Dermis microvascular lymphatic vessel endothelial cell (primary cell): ENCODE data around the gene CFAP58. TPM values are rescaled to one million over a fixed set of nuclear protein-coding genes. Genes with fewer than 3 reads are reported as not detected.

Experiments used
- DNase-seq, 2 donors: peaks; one replicate each; pipeline versions ENCODE4 v3.0.0 to v3.0.0-alpha.2; 2010; ENCODE audit warnings: low read depth in 2 of 2
- total RNA-seq: library from RNA; depleted of rRNA; stranded (reverse); fragments of >200 nt; gene quantifications from 2 replicates; pipeline ENCODE4 v1.2.1, GENCODE V29; 2014

The CFAP58 gene
- total RNA-seq, 1 donor from 2014 or later = 0.64 TPM

DNA sequence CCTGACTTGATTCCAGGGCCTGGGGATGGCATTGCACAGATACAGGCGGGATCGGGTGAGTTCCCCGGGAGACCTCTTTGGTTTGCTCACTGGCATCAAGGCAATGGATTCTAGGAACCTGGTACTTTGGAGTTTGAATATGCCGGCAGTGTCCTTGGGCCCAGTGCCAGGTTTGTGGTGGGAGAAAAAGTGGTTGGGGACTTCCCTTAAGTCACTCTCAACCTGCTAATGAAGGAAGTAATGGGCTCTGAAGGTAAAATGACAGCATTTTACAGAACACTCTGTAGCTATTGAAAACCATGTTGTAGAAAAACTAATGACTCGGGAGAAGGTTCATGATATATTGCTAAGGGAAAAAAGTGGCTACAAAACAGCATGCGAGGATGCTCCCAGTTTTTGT lies 129.9 kb downstream of the CFAP58 start:
- no peak for DNase-seq

DNA sequence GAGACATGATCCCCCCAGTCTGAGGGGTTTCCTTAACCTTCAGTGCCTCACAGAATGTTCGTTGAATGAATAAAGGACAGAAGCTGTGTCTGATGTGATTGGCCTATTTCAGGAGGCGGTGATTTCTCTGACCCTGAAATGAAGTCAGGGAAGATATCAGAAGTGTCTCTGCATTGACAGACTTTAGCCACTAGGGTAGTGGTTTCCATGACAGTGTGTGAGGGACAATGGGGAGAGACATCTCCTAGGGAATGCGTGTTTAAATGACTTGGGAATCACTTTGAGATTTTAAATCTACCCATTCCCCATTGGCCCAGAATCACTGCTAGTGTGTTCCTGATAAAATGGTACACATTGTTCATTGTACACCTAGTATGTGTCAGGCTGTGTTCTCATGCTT lies 132.0 kb downstream of the CFAP58 start:
- DNase-seq = no peak

DNA sequence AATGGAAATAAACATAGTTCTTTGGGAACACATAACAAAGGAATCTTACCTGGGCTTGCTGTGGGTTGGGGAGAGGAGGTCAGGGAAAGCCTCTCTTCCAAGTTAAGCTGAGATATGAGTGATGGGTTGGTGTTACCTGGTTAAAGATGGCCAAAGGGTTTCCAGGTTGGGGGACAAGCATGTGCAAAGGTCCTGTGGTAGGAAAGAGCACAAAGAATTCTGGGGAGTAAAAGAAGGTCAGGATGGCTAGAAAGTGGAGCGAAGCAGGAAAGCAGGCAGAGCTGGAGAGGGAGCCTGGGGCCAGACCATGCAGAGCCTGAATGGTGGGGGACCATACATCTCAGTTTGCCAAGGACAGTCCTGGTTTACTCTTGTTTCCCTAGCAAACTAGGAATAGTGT lies 133.2 kb downstream of the CFAP58 start:
- no peak for DNase-seq

DNA sequence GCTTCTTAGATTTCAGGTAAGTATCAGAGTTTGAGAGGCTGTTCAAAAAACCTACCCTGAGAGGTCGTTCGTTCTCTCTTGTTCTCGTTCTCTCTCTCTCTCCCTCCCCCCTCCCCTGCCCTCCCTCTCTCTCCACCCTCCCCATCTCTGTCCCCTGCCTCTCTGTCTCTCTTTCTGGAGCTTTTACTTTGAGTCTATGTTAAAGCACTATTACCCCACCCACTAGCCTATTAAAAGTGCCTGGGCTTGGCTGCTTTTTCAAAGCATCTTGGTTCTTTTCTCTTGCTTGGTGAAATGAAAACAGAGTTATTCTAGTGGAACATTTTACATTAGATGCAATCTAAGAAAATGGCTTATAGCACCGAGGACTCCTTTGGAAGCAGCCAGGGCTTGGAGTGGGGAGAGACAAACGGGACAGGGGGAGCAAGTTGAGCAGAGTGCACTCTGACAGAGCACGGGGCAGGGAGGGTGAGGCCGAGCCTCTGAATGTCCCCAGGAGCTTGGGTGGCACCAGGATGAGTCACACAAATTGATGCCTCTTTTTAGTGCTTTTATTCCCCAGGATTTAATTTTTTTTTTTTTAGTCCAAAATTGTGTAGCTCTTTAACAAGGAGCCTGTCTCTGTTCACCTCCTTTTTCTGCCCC lies 134.3 kb downstream of the CFAP58 start:
- DNase-seq = no peak

DNA sequence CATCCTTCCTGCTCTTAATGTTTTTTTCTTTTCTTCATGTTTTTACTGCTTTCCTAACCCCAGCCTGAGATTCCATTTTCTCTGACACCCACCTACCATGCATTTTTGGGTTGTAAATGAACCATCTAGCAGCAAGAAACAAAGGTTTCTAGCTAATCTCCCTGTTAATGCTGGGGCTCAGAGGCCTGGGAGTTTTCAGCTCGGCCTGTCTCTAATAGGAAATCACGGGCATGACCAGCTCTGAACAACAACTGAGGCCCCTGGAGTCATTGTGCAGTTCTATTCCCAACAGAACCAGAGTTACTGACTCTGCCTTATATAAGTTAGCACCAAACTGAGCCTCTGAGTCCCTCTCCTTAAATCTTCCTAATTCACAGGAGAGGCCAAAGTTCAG lies 134.8 kb downstream of the CFAP58 start:
- DNase-seq = no peak

DNA sequence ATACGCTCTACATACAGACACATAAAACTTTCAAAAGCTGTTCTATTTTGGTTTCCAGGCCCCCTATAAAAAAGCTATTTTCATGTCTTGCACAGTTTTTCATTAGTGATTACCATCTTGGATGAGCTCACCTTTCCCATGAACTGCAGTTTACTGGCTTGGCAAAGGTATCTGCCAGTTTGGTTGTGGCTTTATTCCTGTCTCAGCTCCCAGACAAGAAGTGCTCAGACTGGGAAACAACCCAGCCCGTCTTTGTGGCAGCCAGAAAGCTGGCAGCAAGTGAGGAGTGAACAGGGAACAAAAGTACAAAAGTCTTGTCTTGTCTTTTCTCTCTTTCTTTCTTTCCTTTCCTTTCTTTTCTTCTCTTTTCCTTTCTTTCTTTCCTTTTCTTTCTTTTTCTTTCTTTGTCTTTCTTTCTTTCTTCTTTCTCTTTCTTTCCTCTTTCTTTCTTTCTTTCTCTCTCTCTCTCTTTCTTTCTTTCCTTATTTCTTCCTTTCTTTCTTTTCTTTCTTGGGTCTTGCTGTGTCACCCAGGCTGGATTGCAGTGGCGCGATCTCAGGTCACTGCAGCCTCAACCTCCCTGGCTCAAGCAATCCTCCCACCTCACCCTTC lies 138.8 kb downstream of the CFAP58 start:
- no peak for DNase-seq

DNA sequence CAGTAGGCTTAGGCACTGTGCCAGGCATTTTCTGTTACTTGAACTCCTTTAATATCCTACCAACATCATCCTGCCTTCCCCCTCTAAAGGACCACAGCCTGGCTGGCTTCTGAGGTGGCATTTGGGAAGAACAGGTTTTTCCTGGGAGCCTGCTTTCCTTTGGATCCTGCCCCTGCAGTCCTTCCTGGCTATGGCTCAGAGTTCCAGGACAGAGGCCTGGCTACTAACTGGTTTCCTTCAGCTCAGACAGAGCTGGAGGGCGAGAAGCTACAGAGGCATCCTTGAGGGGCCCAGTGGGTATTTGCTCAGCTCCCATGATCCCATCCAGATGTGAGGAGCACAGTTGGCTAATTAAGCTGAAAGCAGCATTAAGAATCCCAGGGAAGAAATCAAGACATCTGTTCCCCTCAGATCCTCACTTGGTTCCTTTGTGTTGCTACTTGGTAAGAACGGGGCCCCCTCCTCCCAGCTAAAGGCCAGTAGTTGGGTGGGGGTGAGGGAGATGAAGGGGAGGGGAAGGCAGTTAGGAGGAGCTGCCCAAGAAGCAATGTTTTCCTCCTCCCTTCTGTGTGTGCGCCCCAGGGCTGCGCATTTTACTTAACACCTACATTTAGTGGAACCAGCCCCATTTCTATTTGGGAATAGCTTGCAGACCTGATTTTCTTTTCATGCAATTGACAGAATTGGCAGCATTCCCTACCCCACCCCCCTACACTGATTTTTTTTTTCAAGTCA lies 144.9 kb downstream of the CFAP58 start:
- DNase-seq = no peak

DNA sequence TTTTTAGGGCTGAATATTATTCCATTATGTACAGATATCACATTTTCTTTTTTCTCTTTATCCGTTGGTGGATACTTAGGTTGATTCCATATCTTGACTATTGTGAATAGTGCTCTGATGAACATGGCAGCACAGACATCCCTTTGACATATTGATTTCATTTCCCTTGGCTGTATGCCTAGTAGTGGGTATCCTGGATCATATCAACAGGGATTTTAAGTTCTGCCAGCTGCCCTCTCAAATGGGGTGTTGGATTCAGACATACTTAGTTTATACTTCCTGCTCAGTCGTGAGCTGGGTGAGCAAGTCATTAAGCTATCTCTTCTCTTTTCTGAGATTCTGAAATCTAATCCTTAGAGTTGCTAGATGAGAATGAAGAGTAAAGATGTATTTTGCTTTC lies 147.8 kb downstream of the CFAP58 start:
- no peak for DNase-seq

DNA sequence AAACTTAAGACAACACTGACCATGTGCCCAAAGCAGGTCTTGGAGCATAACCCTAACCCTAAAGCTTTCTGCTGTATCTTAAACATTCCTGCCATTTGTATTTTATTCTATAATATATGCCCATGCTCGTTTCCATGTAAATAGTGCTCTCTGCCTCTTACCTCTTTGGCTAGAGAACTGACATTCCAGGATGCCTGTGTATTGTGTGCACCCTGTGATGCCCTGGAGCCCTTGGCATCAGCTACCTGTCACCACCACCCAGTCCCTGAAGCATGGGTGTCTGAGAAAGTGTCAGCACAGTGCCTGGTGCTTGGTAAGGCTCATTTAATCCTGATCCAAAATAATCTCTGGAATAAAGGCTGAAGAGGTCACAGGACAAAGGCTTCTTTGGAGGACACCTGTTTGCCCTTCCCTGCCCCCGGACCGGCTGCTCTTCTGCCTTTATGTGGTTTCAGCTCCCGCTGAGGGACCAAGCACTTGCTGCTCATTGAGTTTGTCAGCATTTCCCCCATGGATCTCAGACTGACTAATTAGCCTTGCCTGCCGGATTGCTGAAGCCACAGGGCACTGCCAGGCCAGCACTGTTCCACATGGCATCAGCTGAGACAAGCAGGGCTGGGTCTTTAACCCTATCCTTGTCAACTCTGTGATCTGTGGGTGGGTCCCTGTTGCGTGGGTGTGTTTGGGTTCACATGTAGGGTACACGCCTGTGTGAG lies 148.4 kb downstream of the CFAP58 start:
- DNase-seq = no peak

DNA sequence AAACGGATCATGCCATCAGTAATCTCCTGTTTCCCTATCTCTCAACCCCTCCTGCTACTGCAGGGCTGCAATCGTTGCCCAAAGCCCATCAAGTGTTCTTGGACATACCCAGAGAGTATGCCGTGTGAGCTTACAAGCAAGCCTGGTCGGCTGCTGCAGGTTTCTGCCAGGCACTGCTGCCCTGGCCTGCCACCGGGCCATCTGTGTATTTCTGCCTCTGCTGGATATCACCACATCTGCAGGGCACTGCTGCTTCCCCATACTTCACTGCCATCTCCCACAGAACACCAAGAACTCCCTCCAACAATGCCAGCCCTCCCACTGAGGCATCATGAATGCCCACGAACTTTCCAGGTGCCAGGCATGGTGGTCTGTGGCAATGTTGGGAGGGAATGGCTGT lies 149.3 kb downstream of the CFAP58 start:
- no peak for DNase-seq

Other genes starting within 250 kb of the CFAP58 start
- 3.5 and 4.9 TPM in 2 replicates for gene SFR1, start 231.7 kb upstream of the CFAP58 start, total RNA-seq
- gene CFAP43, start 121.5 kb upstream of the CFAP58 start, total RNA-seq = under 0.01 TPM in 2 replicates
- 267 and 284 TPM in 2 replicates for gene GSTO1, start 98.9 kb upstream of the CFAP58 start, total RNA-seq
- gene GSTO2, start 84.6 kb upstream of the CFAP58 start, total RNA-seq = 0.51 and 0.89 TPM in 2 replicates
- gene ITPRIP, start 15.4 kb upstream of the CFAP58 start, total RNA-seq = 20.7 and 43.0 TPM in 2 replicates